Hindlimb muscle (tissue), 1 donor: ENCODE data around the gene ARRDC3. TPM values are rescaled to one million over a fixed set of nuclear protein-coding genes. Genes with fewer than 3 reads are reported as not detected.
"Not testable (repeated sequence)": the region's sequence is repeated elsewhere in the genome, so short reads cannot be mapped to it uniquely, and the experiment has no call there.

Experiments used
- DNase-seq: peaks from one replicate; pipeline ENCODE4 v3.0.0-alpha.2; 2013
- polyA plus RNA-seq: library from polyadenylated mRNA; unstranded; fragments of 120-200 nt; gene quantifications from one replicate; pipeline ENCODE4 v1.2.1, GENCODE V29; 2013; ENCODE audit not compliant: insufficient read length

The ARRDC3 gene
- 53.0 TPM for polyA plus RNA-seq

DNA sequence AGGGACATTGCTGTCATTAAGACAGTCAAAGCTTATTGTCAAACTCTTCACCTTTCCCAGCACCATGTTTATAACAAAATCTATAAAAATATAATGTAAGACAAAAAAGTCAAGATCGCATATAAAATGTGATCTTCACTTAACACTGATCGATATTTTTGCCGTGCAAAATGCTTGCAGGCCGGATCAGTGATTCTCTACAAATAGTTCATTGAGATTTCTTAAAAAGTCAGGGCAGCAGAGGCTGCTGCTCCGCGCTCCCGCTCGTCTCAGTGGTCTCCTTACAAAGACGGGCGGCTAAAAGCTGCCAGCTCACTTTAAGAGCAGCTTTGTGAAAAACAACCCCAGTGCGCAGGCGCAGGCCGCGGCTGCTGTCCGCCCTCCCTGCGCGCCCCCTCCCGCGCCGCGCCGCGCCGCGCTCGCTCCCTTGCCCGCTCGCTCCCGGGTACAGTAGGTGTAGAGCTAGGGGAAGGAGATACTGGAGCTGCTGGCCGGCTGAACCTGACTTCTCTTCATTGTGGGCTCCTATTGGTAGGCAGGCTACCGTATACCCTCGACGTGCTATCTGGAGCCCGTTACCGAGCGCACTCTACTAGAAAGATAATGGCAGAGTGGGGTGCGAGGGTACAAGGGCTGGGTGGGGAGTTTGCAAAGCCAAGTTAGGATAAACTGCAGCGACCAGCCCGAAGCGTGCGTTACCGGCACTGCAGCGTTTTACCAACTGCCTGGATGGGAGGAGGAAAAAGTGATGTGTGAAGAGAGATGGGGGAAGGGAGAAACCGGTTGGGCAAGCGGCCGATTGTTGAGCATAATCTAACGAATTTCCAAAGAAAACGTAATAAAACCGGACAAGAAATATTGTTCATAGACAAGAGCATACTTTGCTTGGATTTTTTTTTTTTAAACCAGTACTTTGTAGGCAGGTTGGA lies at the start of gene ARRDC3:
Gene ARRDC3 (minus strand): TSS at position 291 of the 929 bp plus-strand sequence. CDS start 225 bp downstream, at position 66.
- peak; percentile 99 for DNase-seq

DNA sequence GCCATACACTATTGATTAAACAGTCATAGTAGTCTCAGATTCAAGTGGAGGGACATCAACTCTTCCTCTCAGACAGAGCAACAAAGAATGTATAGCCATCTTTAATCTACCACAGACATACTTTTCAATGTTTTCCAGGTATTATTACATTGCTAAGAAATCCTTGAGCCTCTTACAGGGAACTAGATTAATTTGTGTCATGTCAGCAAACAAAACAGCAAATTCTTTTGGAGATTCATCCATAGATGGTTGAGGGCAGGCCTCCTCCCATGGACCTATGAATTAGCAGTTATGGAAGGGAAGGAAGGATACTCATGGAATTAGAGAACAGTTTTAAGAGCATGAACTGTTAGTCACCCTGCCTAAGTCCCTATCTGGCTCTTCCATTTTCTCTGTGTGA lies 47.8 kb upstream of the ARRDC3 start:
- DNase-seq: no peak

- no peak for DNase-seq
These were observed 41.7 kb upstream of the ARRDC3 start for GRCh38 chr5:91424638-91425436.

- no peak for DNase-seq
These were observed 40.8 kb upstream of the ARRDC3 start for GRCh38 chr5:91423871-91424270.

DNA sequence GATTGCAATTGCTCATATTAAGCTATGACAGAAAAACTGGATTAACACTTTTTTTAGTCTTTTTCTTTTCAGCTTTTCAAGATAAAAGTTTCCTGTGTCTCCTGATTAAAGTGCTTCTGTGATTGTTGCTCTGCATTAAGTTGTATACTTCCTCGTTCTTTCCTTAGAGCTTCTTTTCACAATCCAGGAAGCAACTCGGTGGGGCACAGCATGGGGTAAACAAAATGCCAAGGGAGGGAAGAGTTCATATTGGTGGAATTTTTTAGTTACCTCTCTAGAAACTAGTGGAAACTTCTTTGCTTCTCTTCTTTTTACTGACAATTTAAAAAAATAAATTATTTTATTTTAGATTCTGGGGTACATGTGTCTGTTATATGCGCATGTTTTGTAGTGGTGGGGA lies 37.8 kb upstream of the ARRDC3 start:
- DNase-seq: no peak

DNA sequence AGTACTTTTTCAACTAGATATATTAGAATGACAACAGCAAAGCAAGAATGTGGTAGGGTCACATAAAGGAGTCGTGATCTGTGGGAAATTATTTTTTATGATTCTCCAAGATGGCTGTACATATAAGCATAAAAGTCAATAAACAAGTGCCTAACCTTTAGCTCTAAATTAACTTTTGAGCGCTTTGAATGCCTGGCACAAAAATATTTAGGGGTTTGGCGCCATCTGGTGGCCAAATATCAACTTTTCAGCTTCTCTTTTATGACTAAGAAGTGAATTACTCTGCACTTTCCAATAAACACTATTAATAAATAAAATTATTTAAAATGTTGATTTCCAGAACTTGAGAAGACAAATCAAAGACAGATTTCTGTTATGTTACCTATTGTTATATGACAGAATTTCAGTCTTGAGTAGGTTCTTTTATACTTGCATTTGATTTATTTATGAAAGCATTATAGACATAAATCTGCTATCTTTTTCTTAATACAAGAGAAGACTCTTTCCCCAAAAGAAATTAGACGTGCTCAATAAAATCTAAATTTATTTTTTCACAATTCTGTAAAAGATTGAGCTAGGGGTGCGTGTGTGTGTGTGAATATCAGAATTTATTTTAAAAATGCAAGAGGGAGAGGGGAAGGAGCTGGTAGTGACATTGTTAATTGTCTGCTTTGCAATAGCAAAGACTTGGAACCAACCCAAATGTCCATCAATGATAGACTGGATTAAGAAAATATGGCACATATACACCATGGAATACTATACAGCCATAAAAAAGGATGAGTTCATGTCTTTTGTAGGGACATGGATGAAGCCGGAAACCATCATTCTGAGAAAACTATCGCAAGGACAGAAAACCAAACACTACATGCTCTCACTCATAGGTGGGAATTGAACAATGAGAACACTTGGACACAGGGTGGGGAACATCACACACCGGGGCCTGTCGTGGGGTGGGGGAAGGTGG lies 36.7 kb upstream of the ARRDC3 start:
- DNase-seq: peak; percentile 58

- DNase-seq: no peak
These were observed 36.0 kb upstream of the ARRDC3 start for GRCh38 chr5:91419136-91419535.

DNA sequence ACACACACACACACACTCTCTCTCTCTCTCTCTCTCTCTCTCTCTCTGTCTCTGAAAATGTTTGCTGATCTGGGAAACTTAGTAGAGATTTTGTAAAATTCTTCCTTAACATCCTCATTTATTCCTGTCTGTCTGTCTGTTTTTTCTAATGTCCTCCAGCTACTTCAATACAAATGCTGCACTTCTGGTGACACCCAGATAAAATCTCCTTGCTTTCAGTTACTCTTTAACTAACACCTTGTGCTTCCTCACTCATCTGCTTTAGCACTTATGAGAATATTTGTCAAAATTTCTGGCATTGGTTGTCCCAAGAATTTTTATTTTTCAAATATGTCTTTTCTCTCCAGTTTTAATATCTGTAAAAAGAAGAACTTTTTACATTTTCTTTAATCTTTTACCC lies 35.0 kb upstream of the ARRDC3 start:
- no peak for DNase-seq

DNA sequence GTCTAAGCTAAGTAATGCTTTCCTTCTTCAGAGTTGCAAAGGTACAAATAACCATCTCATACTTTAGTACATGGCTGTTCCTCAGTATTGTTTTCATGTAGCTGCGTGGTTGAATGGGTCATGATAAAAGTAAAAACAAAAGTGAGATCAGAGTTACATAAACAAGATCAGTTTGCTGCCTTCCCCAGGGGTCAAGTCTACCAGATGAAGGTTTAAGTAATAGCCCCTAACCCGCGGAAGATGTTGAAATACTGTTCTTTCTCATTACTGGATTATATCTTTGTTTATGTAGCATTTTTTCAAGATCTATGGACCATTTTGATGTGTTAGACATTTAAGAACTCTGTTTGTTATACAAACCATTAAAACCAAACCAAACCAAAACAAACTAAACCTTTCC lies 34.1 kb upstream of the ARRDC3 start:
- DNase-seq: no peak

GRCh38 chr5:91416491-91416890 lies 33.4 kb upstream of the ARRDC3 start:
- no peak for DNase-seq

DNA sequence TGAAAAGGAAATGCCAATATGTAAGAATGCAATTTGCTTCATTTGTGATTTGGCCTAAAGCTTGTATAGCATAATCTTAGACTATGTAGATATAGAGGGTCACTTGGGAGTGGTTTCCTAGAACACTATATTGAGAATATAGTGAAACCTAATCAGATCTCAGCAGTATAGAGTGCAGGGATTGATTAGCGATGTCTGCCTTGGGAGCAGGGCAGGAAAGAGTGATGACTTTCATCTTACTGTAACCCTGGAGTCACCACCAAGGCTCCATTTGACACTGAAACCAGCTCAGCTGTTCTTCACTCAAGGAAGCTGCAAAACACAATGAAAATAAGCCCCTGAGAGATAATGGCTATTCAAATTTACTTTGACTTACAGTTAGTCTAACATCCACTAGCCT lies 26.2 kb upstream of the ARRDC3 start:
- no peak for DNase-seq

GRCh38 chr5:91408710-91409109 lies 25.6 kb upstream of the ARRDC3 start:
- DNase-seq: no peak

- no peak for DNase-seq
These were observed 24.1 kb upstream of the ARRDC3 start for GRCh38 chr5:91407204-91407603.

DNA sequence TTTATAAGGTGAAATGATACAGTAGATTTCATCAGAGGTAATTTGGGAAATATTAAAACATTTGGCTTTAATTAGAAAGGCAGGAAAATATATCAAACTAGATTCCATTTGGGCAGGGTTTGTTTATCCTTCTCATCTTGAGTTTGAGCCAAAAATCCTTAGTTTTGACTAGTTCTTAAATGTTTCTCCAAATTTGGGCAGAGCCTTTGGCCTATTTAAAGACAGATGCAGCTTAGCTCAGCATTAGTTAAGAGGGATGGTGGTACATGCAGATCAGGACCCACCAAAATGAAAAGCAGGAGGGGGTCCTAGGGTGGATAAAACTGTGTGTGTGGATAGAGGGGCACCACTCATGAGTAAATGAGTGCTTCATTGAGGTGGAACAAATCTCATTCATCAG lies 20.3 kb upstream of the ARRDC3 start:
- DNase-seq: no peak

- DNase-seq: no peak
These were observed 18.1 kb upstream of the ARRDC3 start for GRCh38 chr5:91401175-91401574.

DNA sequence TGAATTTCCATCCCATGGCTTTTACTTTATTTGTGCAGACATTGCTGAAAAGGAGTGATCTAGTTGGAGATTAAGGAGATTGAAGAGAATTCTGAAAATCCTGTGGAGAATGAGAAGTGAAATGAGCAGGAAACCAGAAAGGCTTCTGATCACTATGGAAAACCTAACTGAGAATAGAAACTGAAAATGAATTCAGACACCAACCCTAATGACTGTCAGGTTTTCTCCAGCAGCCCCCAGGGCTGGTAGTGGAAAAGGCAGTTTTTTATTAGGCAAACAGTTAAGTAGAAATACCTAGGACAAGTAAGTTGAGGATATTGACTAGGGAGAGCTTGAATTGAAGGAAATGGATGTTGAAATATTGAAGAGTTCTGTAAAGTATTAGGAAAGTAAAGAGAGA lies 14.7 kb upstream of the ARRDC3 start:
- no peak for DNase-seq

DNA sequence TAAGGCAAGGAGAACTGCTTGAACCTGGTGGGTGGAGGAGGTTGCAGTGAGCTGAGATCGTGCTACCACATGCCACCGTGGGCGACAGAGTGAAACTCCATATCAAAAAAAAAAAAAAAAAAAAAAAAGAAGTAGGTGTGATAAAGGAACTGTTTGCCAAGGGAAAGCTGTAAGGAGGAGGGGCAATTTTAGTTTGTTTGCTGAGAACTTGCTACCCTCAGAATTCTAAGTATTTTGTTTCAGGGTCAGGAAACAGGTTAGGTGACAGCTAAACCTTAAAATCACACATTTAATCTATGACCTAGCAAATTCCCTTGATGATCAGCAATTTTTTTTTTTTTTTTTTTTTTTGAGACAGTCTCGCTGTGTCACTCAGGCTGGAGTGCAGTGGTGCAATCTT lies 7.2 kb upstream of the ARRDC3 start:
- DNase-seq: no peak

DNA sequence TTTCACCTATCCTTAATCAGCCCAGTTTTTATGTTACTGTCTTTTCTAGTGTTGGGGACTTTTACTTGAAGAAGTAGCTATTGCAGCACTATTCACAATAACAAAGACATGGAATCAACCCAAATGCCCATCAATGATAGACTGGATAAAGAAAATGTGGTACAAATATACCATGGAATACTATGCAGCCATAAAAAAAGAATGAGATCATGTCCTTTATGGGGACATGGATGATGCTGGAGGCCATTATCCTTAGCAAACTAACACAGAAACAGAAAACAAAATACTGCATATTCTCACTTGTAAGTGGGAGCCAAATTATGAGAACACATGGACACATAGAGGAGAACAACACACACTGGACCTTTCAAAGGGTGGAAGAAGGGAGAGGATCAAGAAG lies 6.4 kb upstream of the ARRDC3 start:
- not testable (repeated sequence) for DNase-seq

- no peak for DNase-seq
These were observed 5.2 kb upstream of the ARRDC3 start for GRCh38 chr5:91388362-91388761.

DNA sequence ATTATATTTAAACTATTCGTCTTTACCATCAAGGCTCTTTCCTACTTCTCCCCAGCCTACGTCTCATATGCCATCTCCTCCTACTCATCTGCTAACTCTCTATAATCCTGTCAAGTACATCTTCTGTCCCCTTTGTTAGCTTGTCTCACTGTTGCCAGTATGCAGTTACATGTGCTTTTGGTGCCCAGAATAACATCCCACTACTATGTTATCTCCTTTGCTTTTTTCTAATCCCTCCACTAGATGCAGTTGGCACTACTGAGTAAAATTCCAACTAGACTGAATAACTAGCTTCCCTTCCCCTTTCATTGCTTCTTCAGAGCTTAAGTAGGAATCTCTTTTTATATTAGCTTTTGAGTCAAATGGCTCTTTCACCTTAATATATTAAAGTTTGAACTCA lies 3.0 kb upstream of the ARRDC3 start:
- no peak for DNase-seq

DNA sequence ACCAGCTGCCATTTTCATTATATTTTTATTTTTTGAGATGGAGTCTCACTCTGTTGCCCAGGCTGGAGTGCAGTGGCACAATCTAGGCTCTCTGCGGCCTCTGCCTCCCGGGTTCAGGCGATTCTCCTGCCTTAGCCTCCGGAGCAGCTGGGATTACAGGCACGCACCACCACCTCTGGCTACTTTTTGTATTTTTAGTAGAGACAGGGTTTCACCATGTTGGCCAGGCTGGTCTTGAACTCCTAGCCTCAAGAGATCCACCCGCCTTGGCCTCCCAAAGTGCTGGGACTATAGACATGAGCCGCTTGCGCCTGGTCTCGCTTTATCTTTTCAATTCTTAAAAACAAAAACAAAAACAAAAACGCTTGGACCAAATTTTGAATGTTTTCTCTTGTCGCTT lies 2.5 kb upstream of the ARRDC3 start:
- not testable (repeated sequence) for DNase-seq

DNA sequence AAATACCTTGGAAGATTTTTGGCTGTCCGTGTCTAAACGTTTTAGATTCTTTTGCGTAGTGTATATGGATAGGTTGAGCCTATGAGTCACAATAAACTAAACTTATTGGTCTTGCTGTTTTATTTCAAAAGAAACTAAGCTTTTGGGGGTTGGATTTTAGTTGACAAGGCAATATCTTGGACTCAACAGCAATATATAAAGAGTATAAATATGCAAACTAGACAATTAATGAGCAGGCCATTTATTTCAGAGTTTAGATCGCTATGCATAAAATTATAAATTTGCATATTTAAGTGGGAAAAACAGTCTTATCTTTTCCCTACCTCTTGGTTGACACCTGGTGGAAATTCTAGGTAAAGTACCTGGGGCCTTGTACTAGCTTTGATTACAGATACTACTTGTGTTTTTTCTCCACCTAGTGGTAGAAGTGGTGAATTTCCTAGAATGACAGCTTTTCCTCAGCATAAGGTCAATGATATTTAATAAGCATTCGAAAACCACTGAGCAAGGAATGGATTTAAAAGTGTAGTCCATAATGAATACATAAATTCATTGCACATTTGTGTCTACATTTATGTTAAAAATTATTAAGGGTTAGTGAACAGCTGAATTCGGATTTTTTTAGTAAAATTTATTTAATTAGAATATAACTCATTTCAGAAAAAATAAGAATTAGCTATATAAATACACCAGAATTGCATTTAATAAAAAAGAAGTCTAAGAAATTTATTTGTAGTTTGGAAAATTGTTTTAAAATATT lies 1.7 kb upstream of the ARRDC3 start:
- peak; percentile 87 for DNase-seq
